HepG2 (cell line): ENCODE measurements around the gene TLNRD1. TPM values are rescaled to one million over a fixed set of nuclear protein-coding genes. Genes with fewer than 3 reads are reported as not detected.

Experiments used
- ATAC-seq: fragments of 200-7000 bp; cut with Tn5 transposase; 3 replicates; pipeline ENCODE4 v1.9.1; 2020; ENCODE audit warnings: mild to moderate bottlenecking, moderate library complexity
- BruUV-seq: library from RNA; stranded (reverse); fragments of 400-500 nt; replicated peaks from 2 replicates; lab custom pipeline; 2021; lab: Mats Ljungman, UMichigan
- CTCF ChIA-PET: fragments of 300-600 bp; formaldehyde crosslinking; extraction: SDS; loops from one replicate; lab custom pipeline; 2021; ENCODE audit warnings: low total read pairs, inconsistent platforms, low intra/inter-chr PET ratio; lab: Yijun Ruan, JAX
- POLR2A ChIA-PET: fragments of 350-600 bp; sonication (Branson Sonifier 250); formaldehyde crosslinking; loops from one replicate; lab custom pipeline; 2020; ENCODE audit warnings: antibody characterized with exemption, inconsistent platforms; lab: Yijun Ruan, JAX
- DNase-seq: peaks from one replicate; pipeline ENCODE4 v3.0.0-alpha.2; 2015; ENCODE audit warnings: low spot score
- FAIRE-seq: peaks from 3 replicates; lab custom pipeline; 2011; peaks lifted over from hg19 to GRCh38; lab: Jason Lieb, UNC
- H2AFZ ChIP-seq: one replicate; pipeline ENCODE4 v1.6.1; 2011; ENCODE audit warnings: low read length, inconsistent platforms
- H3K27ac ChIP-seq: fragments of 300-600 bp; 3 replicates; pipeline ENCODE4 v1.8.0; 2011; ENCODE audit warnings: mixed run types, mild to moderate bottlenecking, mixed read lengths, low read length, inconsistent platforms; ENCODE audit not compliant: insufficient read depth; ENCODE audit errors: extremely low read length
- H3K27me3 ChIP-seq, 2 experiments: fragments of 200-600 bp in 1 of 2; 2 replicates in 1 of 2; 3 replicates in 1 of 2; pipeline versions ENCODE4 v1.6.0 to v1.8.0; 2011; ENCODE audit warnings: low read length in 2 of 2, mild to moderate bottlenecking in 2 of 2, moderate library complexity in 2 of 2, inconsistent platforms in 1 of 2; ENCODE audit not compliant: insufficient read depth in 2 of 2, control insufficient read depth in 1 of 2
- H3K36me3 ChIP-seq, 2 experiments: fragments of 200-600 bp in 1 of 2; replicated peaks in 1 of 2; 2 replicates in 1 of 2; 3 replicates in 1 of 2; pipeline versions ENCODE4 v1.5.1 to v1.8.0; 2011; ENCODE audit warnings: low read length in 2 of 2, inconsistent platforms in 1 of 2; ENCODE audit not compliant: insufficient read depth in 2 of 2, control insufficient read depth in 1 of 2
- H3K4me1 ChIP-seq: 2 replicates; pipeline ENCODE4 v1.5.1; 2012; ENCODE audit warnings: low read length, inconsistent platforms; ENCODE audit not compliant: insufficient read depth
- H3K4me2 ChIP-seq: 2 replicates; pipeline ENCODE4 v1.6.0; 2011; ENCODE audit warnings: low read depth, low read length, inconsistent platforms
- H3K4me3 ChIP-seq, 3 experiments: fragments of 200-600 bp in 1 of 3; sonication (generic), shearing (Covaris generic) in 1 of 3; replicated peaks in 1 of 3; 2 replicates each; pipeline ENCODE4 v1.5.1; 2011 to 2016; ENCODE audit warnings: low read length in 3 of 3, inconsistent platforms in 2 of 3, low read depth in 2 of 3, mild to moderate bottlenecking in 2 of 3, control low read depth in 1 of 3, mixed read lengths in 1 of 3; ENCODE audit not compliant: insufficient read depth in 1 of 3
- H3K79me2 ChIP-seq: one replicate; pipeline ENCODE4 v1.6.1; 2011; ENCODE audit warnings: low read length, inconsistent platforms; ENCODE audit not compliant: insufficient read depth
- H3K9ac ChIP-seq: 2 replicates; pipeline ENCODE4 v1.6.0; 2011; ENCODE audit warnings: mild to moderate bottlenecking, low read depth, low read length, inconsistent platforms; ENCODE audit not compliant: insufficient read depth
- H3K9me3 ChIP-seq: 2 replicates; pipeline ENCODE4 v1.5.1; 2012; ENCODE audit warnings: mild to moderate bottlenecking, low read length
- H4K20me1 ChIP-seq: 2 replicates; pipeline ENCODE4 v1.6.0; 2011; ENCODE audit warnings: inconsistent platforms, mild to moderate bottlenecking, low read length, moderate library complexity; ENCODE audit not compliant: insufficient read depth
- ARNTL ChIP-seq: sonication (generic); formaldehyde crosslinking; IDR thresholded peaks from 2 replicates; pipeline ENCODE4 v1.4.0; 2020; ENCODE audit warnings: mild to moderate bottlenecking, missing genetic modification reagents
- EP300 ChIP-seq, 3 experiments: sonication (generic) in 1 of 3; formaldehyde crosslinking in 1 of 3; IDR thresholded peaks; 2 replicates each; pipeline versions ENCODE4 v1.5.1 to v1.6.1; 2011 to 2020; ENCODE audit warnings: low read depth in 2 of 3, low read length in 2 of 3, borderline replicate concordance in 1 of 3, improper control_type of control experiment in 1 of 3, mild to moderate bottlenecking in 1 of 3, missing genetic modification reagents in 1 of 3, moderate library complexity in 1 of 3
- RARG ChIP-seq: sonication (generic); formaldehyde crosslinking; IDR thresholded peaks from 2 replicates; pipeline ENCODE4 v1.4.0; 2020; ENCODE audit warnings: low read depth, mild to moderate bottlenecking, missing genetic modification reagents
- ZNF18 ChIP-seq: sonication (generic); formaldehyde crosslinking; IDR thresholded peaks from 2 replicates; pipeline ENCODE4 v1.8.0; 2022; ENCODE audit warnings: mild to moderate bottlenecking, missing genetic modification reagents; ENCODE audit not compliant: insufficient replicate concordance
- ZNF333 ChIP-seq: sonication (generic); formaldehyde crosslinking; IDR thresholded peaks from 2 replicates; pipeline ENCODE4 v1.4.0; 2020; ENCODE audit warnings: mild to moderate bottlenecking, missing genetic modification reagents, borderline replicate concordance
- ZNF530 ChIP-seq: sonication (generic); formaldehyde crosslinking; IDR thresholded peaks from 2 replicates; pipeline ENCODE4 v1.5.0; 2020; ENCODE audit warnings: low read depth, mild to moderate bottlenecking, missing genetic modification reagents
- ZNF572 ChIP-seq: sonication (generic); formaldehyde crosslinking; IDR thresholded peaks from 2 replicates; pipeline ENCODE4 v1.5.1; 2020; ENCODE audit warnings: mild to moderate bottlenecking, missing genetic modification reagents
- WGBS: methylation state at CpG from one replicate; pipeline ENCODE4 v1.1.6; 2017; ENCODE audit warnings: low lambda C conversion rate; 5-methylcytosine and 5-hydroxymethylcytosine counted together
- in situ Hi-C: cut with HindIII; loops from 2 replicates; pipeline ENCODE4 v1.10.0; 2017; ENCODE audit warnings: low pct_unique_long_range_greater_than_20kb; ENCODE audit not compliant: extremely low pct_ligation_motif_present
- intact Hi-C: fragments of 100-400 bp; cut with micrococcal nuclease; formaldehyde crosslinking; loops from one replicate; pipeline ENCODE4 v1.10.0; 2022; ENCODE audit not compliant: unreplicated experiment
- polyA plus RNA-seq, 8 experiments: library from polyadenylated mRNA; depleted of rRNA in 3 of 8; stranded (reverse) in 7 of 8; unstranded in 1 of 8; fragments of >200 nt; fragmentation: Illumina TruSeq in 4 of 8; extraction: Trizol in 4 of 8; gene quantifications; 2 replicates each; pipeline versions ENCODE4 v1.2.1 to v1.2.3, GENCODE V29; 2011 to 2016; ENCODE audit warnings: low read depth in 4 of 8, missing spikeins in 1 of 8, mixed read lengths in 1 of 8; ENCODE audit not compliant: insufficient read depth in 1 of 8
- total RNA-seq, 5 experiments: library from RNA; depleted of rRNA; stranded (reverse); fragments of >200 nt; fragmentation: Illumina TruSeq; extraction: Trizol; gene quantifications; 2 replicates each; pipeline ENCODE4 v1.2.3, GENCODE V29; 2016; ENCODE audit warnings: low read depth in 1 of 5
- TF ChIP-seq, protein P1 (sequence below): sonication (generic); formaldehyde crosslinking; IDR thresholded peaks from 2 replicates; pipeline ENCODE4 v1.5.1; 2020; ENCODE audit warnings: mild to moderate bottlenecking, moderate library complexity, missing genetic modification reagents
- TF ChIP-seq, protein P2 (sequence below): sonication (generic); formaldehyde crosslinking; IDR thresholded peaks from 2 replicates; pipeline ENCODE4 v1.4.0; 2020; ENCODE audit warnings: missing genetic modification reagents
- TF ChIP-seq, protein P3 (sequence below): sonication (generic); formaldehyde crosslinking; IDR thresholded peaks from 2 replicates; pipeline ENCODE4 v1.8.0; 2022; ENCODE audit warnings: mild to moderate bottlenecking, missing genetic modification reagents, moderate library complexity

The TLNRD1 gene
- total and polyA plus RNA-seq, 2 of the 13 experiments (the other 11 are each of a cell fraction or from before 2014, with no cell fraction given), result 3.4 to 5.3 TPM

DNA sequence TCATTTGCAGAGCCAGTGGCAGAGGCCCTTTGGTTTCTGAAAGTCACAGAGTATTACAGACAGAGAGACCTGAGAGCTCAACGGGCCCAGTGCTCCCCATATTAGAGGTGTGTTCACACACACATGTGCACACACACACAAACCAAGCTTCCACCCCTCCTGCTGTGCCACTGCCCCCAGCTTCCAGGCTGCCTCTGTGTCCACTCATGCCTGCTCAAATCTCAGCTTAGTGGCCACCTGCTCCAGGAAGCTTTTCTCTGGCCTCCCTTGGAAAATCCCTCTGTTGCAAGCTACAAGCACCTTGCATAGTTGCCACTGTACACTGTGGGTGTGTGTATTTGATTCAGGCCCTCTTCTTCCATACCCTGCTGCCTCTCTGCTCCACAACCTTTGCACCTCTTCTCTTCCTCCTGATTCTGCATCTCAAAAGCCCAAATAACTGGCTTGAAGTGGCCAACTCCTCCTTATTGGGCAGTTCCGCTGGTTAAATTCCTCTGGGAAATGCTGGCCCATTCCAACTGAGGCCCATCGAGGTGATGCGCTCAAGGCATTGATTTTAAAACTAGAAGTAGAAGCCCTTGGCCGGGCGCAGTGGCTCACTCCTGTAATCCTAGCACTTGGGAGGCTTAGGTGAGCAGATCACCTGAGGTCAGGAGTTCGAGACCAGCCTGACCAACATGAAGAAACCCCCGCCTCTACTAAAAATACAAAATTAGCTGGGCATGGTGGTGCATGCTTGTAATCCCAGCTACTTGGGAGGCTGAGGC, 34.1 kb upstream of the TLNRD1 start (continued):
- TF ChIP-seq, protein P1, sequence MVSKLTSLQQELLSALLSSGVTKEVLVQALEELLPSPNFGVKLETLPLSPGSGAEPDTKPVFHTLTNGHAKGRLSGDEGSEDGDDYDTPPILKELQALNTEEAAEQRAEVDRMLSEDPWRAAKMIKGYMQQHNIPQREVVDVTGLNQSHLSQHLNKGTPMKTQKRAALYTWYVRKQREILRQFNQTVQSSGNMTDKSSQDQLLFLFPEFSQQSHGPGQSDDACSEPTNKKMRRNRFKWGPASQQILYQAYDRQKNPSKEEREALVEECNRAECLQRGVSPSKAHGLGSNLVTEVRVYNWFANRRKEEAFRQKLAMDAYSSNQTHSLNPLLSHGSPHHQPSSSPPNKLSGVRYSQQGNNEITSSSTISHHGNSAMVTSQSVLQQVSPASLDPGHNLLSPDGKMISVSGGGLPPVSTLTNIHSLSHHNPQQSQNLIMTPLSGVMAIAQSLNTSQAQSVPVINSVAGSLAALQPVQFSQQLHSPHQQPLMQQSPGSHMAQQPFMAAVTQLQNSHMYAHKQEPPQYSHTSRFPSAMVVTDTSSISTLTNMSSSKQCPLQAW (CRISPR knock-in tag), result no peak
- no peak for TF ChIP-seq ZNF333 (CRISPR knock-in tag)

- FAIRE-seq (no peak), ATAC-seq (peak; percentile 47; the same call in 2 of the 3 replicates), DNase-seq (peak; percentile 28)
- no peaks in the 10 kb centered on the region for H3K36me3 ChIP-seq
- no peak overlapping the region for H2AFZ ChIP-seq
- intact Hi-C loops (no loop called here), in situ Hi-C loops (loop anchor here (25.0 kb wide), 1 partner anchor 505 kb away; no protein-coding TSS in a partner anchor)
- H3K9ac ChIP-seq, result no peak overlapping the region
- no peaks in the 10 kb centered on the region for H3K9me3 ChIP-seq
- H3K4me1 ChIP-seq, result no peaks in the 10 kb centered on the region
- ChIA-PET POLR2A (interaction anchor here (1.5 kb wide), 1 partner anchor 13 kb away, joined by 3 read pairs; no protein-coding TSS in a partner anchor), CTCF (no interaction called here)
- H3K79me2 ChIP-seq, result no peaks in the 10 kb centered on the region
- BruUV-seq, result no TSS peak
- no peaks in the 10 kb centered on the region for H3K27me3 ChIP-seq
- no peak overlapping the region for H3K27ac ChIP-seq
- H3K4me2 ChIP-seq, result no peak overlapping the region
- WGBS, result 100% methylated on average over 1 of the region's 3 CpGs
- no peaks in the 10 kb centered on the region for H4K20me1 ChIP-seq
- H3K4me3 ChIP-seq, result no peak overlapping the region
- TF ChIP-seq ZNF18 (CRISPR knock-in tag) (no peak), RARG (CRISPR knock-in tag) (no peak), EP300 (IDR thresholded peaks at IDR 0.05; ENCODE audit: low read depth in 2 of 2, low read length in 2 of 2) (no peak), EP300 (CRISPR knock-in tag; IDR thresholded peaks at IDR 0.05; ENCODE audit: borderline replicate concordance) (no peak), ZNF572 (no peak), ZNF530 (CRISPR knock-in tag) (no peak), ARNTL (CRISPR knock-in tag) (no peak)
- TF ChIP-seq, protein P2, sequence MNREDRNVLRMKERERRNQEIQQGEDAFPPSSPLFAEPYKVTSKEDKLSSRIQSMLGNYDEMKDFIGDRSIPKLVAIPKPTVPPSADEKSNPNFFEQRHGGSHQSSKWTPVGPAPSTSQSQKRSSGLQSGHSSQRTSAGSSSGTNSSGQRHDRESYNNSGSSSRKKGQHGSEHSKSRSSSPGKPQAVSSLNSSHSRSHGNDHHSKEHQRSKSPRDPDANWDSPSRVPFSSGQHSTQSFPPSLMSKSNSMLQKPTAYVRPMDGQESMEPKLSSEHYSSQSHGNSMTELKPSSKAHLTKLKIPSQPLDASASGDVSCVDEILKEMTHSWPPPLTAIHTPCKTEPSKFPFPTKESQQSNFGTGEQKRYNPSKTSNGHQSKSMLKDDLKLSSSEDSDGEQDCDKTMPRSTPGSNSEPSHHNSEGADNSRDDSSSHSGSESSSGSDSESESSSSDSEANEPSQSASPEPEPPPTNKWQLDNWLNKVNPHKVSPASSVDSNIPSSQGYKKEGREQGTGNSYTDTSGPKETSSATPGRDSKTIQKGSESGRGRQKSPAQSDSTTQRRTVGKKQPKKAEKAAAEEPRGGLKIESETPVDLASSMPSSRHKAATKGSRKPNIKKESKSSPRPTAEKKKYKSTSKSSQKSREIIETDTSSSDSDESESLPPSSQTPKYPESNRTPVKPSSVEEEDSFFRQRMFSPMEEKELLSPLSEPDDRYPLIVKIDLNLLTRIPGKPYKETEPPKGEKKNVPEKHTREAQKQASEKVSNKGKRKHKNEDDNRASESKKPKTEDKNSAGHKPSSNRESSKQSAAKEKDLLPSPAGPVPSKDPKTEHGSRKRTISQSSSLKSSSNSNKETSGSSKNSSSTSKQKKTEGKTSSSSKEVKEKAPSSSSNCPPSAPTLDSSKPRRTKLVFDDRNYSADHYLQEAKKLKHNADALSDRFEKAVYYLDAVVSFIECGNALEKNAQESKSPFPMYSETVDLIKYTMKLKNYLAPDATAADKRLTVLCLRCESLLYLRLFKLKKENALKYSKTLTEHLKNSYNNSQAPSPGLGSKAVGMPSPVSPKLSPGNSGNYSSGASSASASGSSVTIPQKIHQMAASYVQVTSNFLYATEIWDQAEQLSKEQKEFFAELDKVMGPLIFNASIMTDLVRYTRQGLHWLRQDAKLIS, result no peak
- TF ChIP-seq, protein P3, sequence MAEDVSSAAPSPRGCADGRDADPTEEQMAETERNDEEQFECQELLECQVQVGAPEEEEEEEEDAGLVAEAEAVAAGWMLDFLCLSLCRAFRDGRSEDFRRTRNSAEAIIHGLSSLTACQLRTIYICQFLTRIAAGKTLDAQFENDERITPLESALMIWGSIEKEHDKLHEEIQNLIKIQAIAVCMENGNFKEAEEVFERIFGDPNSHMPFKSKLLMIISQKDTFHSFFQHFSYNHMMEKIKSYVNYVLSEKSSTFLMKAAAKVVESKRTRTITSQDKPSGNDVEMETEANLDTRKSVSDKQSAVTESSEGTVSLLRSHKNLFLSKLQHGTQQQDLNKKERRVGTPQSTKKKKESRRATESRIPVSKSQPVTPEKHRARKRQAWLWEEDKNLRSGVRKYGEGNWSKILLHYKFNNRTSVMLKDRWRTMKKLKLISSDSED (CRISPR knock-in tag), result no peak
Observed at GRCh38 chr15:80967451-80967850, 33.3 kb upstream of the TLNRD1 start.
